Measurements from ENCODE around the gene LRMDA.

DNA sequence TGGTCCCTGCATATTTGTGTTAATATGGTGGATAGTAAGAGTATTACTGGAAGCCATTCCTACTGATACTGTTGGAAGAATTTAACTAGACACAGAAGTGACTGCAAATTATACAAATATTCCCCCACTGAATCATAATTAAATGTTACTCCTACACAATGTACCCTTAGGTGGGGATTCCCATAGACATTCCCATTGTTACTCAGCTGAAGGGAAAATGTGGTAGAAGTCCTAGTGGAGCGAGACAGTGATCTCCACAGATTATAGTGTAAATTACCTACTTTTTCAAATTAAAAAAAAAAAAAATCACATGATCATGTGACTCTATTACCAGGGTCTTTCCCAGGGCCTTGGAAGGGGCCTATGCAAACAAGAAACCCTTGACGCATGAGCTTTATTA lies 611.8 kb downstream of the LRMDA start:
- TF ChIP-seq POLR2A (IDR thresholded peaks at IDR 0.05; ENCODE audit: control extremely low read depth in 1 of 2, low read depth in 2 of 2, low read length in 2 of 2) (no peak), MAFK (IDR thresholded peaks at IDR 0.05; ENCODE audit: low read depth, low read length) (no peak), SIN3A (conservative IDR thresholded peaks at IDR 0.05 in 1 of 2, IDR thresholded peaks at IDR 0.05 in 1 of 2; ENCODE audit: low read depth in 1 of 2, low read length in 2 of 2) (no peak), EP300 (IDR thresholded peaks at IDR 0.05; ENCODE audit: borderline replicate concordance in 1 of 2, low read depth in 2 of 2, low read length in 2 of 2) (no peak), ATF3 (IDR thresholded peaks at IDR 0.05; ENCODE audit: insufficient read depth, low read depth, low read length) (no peak), GABPA (IDR thresholded peaks at IDR 0.05; ENCODE audit: borderline replicate concordance, insufficient read depth, low read length) (no peak), JUND (IDR thresholded peaks at IDR 0.05; ENCODE audit: low read length) (no peak), TAF1 (IDR thresholded peaks at IDR 0.05; ENCODE audit: low read depth, low read length) (no peak), SUZ12 (IDR thresholded peaks at IDR 0.05; ENCODE audit: low read length) (no peak), CHD1 (IDR thresholded peaks at IDR 0.05; ENCODE audit: low read depth, low read length) (no peak), JUN (IDR thresholded peaks at IDR 0.05; ENCODE audit: low read depth, low read length) (no peak), RBBP5 (IDR thresholded peaks at IDR 0.05; ENCODE audit: borderline replicate concordance, low read depth, low read length) (no peak)
- TF ChIP-seq, protein P1, sequence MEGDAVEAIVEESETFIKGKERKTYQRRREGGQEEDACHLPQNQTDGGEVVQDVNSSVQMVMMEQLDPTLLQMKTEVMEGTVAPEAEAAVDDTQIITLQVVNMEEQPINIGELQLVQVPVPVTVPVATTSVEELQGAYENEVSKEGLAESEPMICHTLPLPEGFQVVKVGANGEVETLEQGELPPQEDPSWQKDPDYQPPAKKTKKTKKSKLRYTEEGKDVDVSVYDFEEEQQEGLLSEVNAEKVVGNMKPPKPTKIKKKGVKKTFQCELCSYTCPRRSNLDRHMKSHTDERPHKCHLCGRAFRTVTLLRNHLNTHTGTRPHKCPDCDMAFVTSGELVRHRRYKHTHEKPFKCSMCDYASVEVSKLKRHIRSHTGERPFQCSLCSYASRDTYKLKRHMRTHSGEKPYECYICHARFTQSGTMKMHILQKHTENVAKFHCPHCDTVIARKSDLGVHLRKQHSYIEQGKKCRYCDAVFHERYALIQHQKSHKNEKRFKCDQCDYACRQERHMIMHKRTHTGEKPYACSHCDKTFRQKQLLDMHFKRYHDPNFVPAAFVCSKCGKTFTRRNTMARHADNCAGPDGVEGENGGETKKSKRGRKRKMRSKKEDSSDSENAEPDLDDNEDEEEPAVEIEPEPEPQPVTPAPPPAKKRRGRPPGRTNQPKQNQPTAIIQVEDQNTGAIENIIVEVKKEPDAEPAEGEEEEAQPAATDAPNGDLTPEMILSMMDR (IDR thresholded peaks at IDR 0.05; ENCODE audit: control extremely low read depth in 1 of 3, insufficient read depth in 1 of 3, low read depth in 1 of 3, low read length in 3 of 3) = no peak
- TF ChIP-seq, protein P2, sequence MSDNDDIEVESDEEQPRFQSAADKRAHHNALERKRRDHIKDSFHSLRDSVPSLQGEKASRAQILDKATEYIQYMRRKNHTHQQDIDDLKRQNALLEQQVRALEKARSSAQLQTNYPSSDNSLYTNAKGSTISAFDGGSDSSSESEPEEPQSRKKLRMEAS (IDR thresholded peaks at IDR 0.05) = no peak
